Measurements from ENCODE around the gene MAGI2. TPM values are rescaled to one million over a fixed set of nuclear protein-coding genes. Genes with fewer than 3 reads are reported as not detected.

The MAGI2 gene
- total RNA-seq, 1 experiment from 2014 or later: 14.3 TPM

GRCh38 chr7:79302293-79302692 is 151.2 kb downstream of the MAGI2 start:
- Histone ChIP-seq H3K27ac (ENCODE audit: insufficient read length, low read depth, low read length) (no peak overlapping the region), H4K8ac (replicated peaks; ENCODE audit: insufficient read length, low read depth, low read length) (no peak overlapping the region), H3K23ac (ENCODE audit: insufficient read length, low read depth, low read length) (no peak overlapping the region), H2BK12ac (ENCODE audit: insufficient read length, low read depth, low read length) (no peak overlapping the region), H2BK20ac (ENCODE audit: low read depth, low read length, poor library complexity, severe bottlenecking) (no peak overlapping the region), H3K9me3 (ENCODE audit: control insufficient read depth, low read depth, low read length) (no peaks in the 10 kb centered on the region), H3K4me2 (ENCODE audit: insufficient read depth, insufficient read length, low read length) (no peak overlapping the region), H3K4me1 (ENCODE audit: insufficient read depth, low read length) (no peaks in the 10 kb centered on the region), H4K20me1 (ENCODE audit: control insufficient read depth, insufficient read depth, insufficient read length) (no peaks in the 10 kb centered on the region), H3K18ac (ENCODE audit: insufficient read length, low read depth, low read length) (no peak overlapping the region), H3K9ac (ENCODE audit: extremely low read depth, insufficient read length, low read length) (no peak overlapping the region), H2BK120ac (ENCODE audit: low read depth, low read length, poor library complexity, severe bottlenecking) (no peak overlapping the region), H3K79me1 (ENCODE audit: insufficient read depth, low read depth, low read length, poor library complexity, severe bottlenecking) (no peaks in the 10 kb centered on the region), H2AFZ (ENCODE audit: low read length) (no peak overlapping the region), H2AK5ac (ENCODE audit: insufficient read length, low read length) (no peak overlapping the region), H3K27me3 (ENCODE audit: insufficient read depth, low read length) (no peaks in the 10 kb centered on the region), H2BK5ac (ENCODE audit: insufficient read length, low read length) (no peak overlapping the region), H4K5ac (ENCODE audit: insufficient read length, low read depth, low read length) (no peak overlapping the region), H4K91ac (ENCODE audit: insufficient read length, low read depth, low read length) (no peak overlapping the region), H3K4ac (ENCODE audit: low read depth, low read length) (no peak overlapping the region), H3K56ac (ENCODE audit: insufficient read length, low read depth, low read length) (no peak overlapping the region), H3K14ac (ENCODE audit: insufficient read depth, low read length) (no peak overlapping the region), H2BK15ac (ENCODE audit: low read depth, low read length) (no peak overlapping the region), H3K79me2 (ENCODE audit: insufficient read depth, low read length) (no peaks in the 10 kb centered on the region), H3K23me2 (ENCODE audit: insufficient read length, low read depth, low read length, poor library complexity, severe bottlenecking) (no peaks in the 10 kb centered on the region), H3T11ph (ENCODE audit: low read length) (no peak overlapping the region)
- no peak overlapping the region for H3K27ac Mint-ChIP-seq
- DNase-seq: no peak
- no CpG with 5 or more reads among the region's 1 CpG for WGBS (ENCODE audit: extremely low coverage, insufficient read length, low lambda C conversion rate)
- no peaks in the 10 kb centered on the region for H3K27me3 Mint-ChIP-seq (ENCODE audit: low read depth)
- no peak overlapping the region for H3K4me3 Mint-ChIP-seq
- H3K9me3 Mint-ChIP-seq: no peaks in the 10 kb centered on the region
- TF ChIP-seq CTCF (conservative IDR thresholded peaks at IDR 0.05): peak; percentile 29; the same call in 2 of the 3 replicates
- no peaks in the 10 kb centered on the region; a peak in 1 of 7 replicates for H3K36me3 Mint-ChIP-seq (ENCODE audit: insufficient read depth in 1 of 3, low read depth in 3 of 3)
- no peaks in the 10 kb centered on the region for H3K4me1 Mint-ChIP-seq
